ENCODE results near the gene GRIK1. TPM values are rescaled to one million over a fixed set of nuclear protein-coding genes. Genes with fewer than 3 reads are reported as not detected.

GRIK1 gene
- total RNA-seq, 4 donors from 2014 or later = 0.15 to 0.29 (median 0.27) TPM; not detected in 1

- Histone ChIP-seq H3K4me3 (replicated peaks in 1 of 3) (no peak overlapping the region), H3K27ac (no peak overlapping the region), H3K27me3 (no peaks in the 10 kb centered on the region), H3K4me1 (no peaks in the 10 kb centered on the region), H3K36me3 (no peaks in the 10 kb centered on the region), H3K9me3 (no peaks in the 10 kb centered on the region)
- DNase-seq = no peak
- 64% methylated on average over 4 of the region's 4 CpGs for WGBS, 2 donors
- no peak for TF ChIP-seq POLR2A (IDR thresholded peaks at IDR 0.05)
- TF ChIP-seq CTCF (IDR thresholded peaks at IDR 0.05) = no peak
- intact Hi-C loops (cut with DNase I) = no loop called here
These were observed 11.3 kb downstream of the GRIK1 start for GRCh38 chr21:29928537-29928936.

GRCh38 chr21:29920938-29921337 lies 18.9 kb downstream of the GRIK1 start:
- H3K27ac ChIP-seq = no peak overlapping the region
- DNase-seq = no peak
- H3K4me1 ChIP-seq = no peaks in the 10 kb centered on the region
- intact Hi-C loops (cut with DNase I) = no loop called here
- H3K4me3 ChIP-seq (replicated peaks in 1 of 3) = no peak overlapping the region
- TF ChIP-seq POLR2A (IDR thresholded peaks at IDR 0.05) (no peak), CTCF (IDR thresholded peaks at IDR 0.05) (no peak)
- 77 to 96% methylated on average over 1 of the region's 1 CpG for WGBS, 2 donors
- no peaks in the 10 kb centered on the region for H3K27me3 ChIP-seq
- H3K36me3 ChIP-seq = no peaks in the 10 kb centered on the region
- no peaks in the 10 kb centered on the region for H3K9me3 ChIP-seq

GRCh38 chr21:29914326-29914725 lies 25.5 kb downstream of the GRIK1 start:
- Histone ChIP-seq H3K27ac (no peak overlapping the region), H3K4me3 (replicated peaks in 1 of 3) (no peak overlapping the region), H3K9me3 (no peaks in the 10 kb centered on the region), H3K4me1 (no peaks in the 10 kb centered on the region), H3K27me3 (no peaks in the 10 kb centered on the region), H3K36me3 (no peaks in the 10 kb centered on the region)
- TF ChIP-seq CTCF (IDR thresholded peaks at IDR 0.05) (no peak), POLR2A (IDR thresholded peaks at IDR 0.05) (no peak)
- DNase-seq = no peak
- WGBS, 2 donors = 96 to 100% methylated on average over 2 of the region's 2 CpGs
- intact Hi-C loops (cut with DNase I) = no loop called here

- no peaks in the 10 kb centered on the region for H3K36me3 ChIP-seq
- no peaks in the 10 kb centered on the region for H3K4me1 ChIP-seq
- no peak for DNase-seq
- intact Hi-C loops (cut with DNase I) = no loop called here
- no peaks in the 10 kb centered on the region for H3K9me3 ChIP-seq
- no peak for TF ChIP-seq CTCF (IDR thresholded peaks at IDR 0.05)
- no peak for TF ChIP-seq POLR2A (IDR thresholded peaks at IDR 0.05)
- WGBS, 2 donors = 89 to 91% methylated on average over 4 of the region's 4 CpGs
- no peak overlapping the region for H3K27ac ChIP-seq
- H3K4me3 ChIP-seq (replicated peaks in 1 of 3) = no peak overlapping the region
- H3K27me3 ChIP-seq = no peaks in the 10 kb centered on the region
These were observed 30.2 kb downstream of the GRIK1 start for GRCh38 chr21:29909571-29909970.

GRCh38 chr21:29904359-29905282 lies 35.2 kb downstream of the GRIK1 start:
- Histone ChIP-seq H3K4me1 (no peaks in the 10 kb centered on the region), H3K36me3 (no peaks in the 10 kb centered on the region), H3K27me3 (no peaks in the 10 kb centered on the region), H3K9me3 (no peaks in the 10 kb centered on the region), H3K4me3 (replicated peaks in 1 of 3) (no peak overlapping the region), H3K27ac (no peak overlapping the region)
- DNase-seq = no peak
- intact Hi-C loops (cut with DNase I) = no loop called here
- no peak for TF ChIP-seq POLR2A (IDR thresholded peaks at IDR 0.05)
- TF ChIP-seq CTCF (IDR thresholded peaks at IDR 0.05) = no peak
- WGBS, 2 donors = 82 to 84% methylated on average over 11 of the region's 11 CpGs

Measured in thyroid gland (tissue), 4 donors.